Stomach (tissue), 4 donors: ENCODE data around the gene ANXA2.

ENCODE experiments used
- EP300 ChIP-seq: sonication (generic); formaldehyde crosslinking; IDR thresholded peaks from one replicate; pipeline ENCODE4 v1.6.1; 2017; ENCODE audit warnings: antibody characterized with exemption
- POLR2A ChIP-seq, 4 donors: fragments of 450-650 bp; IDR thresholded peaks; one replicate each; pipeline ENCODE4 v1.6.1; 2016; ENCODE audit warnings: antibody characterized with exemption in 4 of 4, control low read depth in 2 of 4, mild to moderate bottlenecking in 1 of 4, moderate library complexity in 1 of 4
- POLR2AphosphoS5 ChIP-seq, 3 donors: sonication (generic); formaldehyde crosslinking; IDR thresholded peaks; one replicate each; pipeline ENCODE4 v1.6.1; 2016; ENCODE audit warnings: antibody characterized with exemption in 3 of 3
- TF ChIP-seq, protein P1 (sequence below), 7 experiments: fragments of 450-650 bp in 4 of 7; fragments of 200-600 bp in 3 of 7; sonication (generic) in 3 of 7; IDR thresholded peaks; one replicate each; pipeline ENCODE4 v1.5.1; 2016 to 2019; ENCODE audit warnings: antibody characterized with exemption in 7 of 7, control low read depth in 2 of 7, mild to moderate bottlenecking in 1 of 7

DNA sequence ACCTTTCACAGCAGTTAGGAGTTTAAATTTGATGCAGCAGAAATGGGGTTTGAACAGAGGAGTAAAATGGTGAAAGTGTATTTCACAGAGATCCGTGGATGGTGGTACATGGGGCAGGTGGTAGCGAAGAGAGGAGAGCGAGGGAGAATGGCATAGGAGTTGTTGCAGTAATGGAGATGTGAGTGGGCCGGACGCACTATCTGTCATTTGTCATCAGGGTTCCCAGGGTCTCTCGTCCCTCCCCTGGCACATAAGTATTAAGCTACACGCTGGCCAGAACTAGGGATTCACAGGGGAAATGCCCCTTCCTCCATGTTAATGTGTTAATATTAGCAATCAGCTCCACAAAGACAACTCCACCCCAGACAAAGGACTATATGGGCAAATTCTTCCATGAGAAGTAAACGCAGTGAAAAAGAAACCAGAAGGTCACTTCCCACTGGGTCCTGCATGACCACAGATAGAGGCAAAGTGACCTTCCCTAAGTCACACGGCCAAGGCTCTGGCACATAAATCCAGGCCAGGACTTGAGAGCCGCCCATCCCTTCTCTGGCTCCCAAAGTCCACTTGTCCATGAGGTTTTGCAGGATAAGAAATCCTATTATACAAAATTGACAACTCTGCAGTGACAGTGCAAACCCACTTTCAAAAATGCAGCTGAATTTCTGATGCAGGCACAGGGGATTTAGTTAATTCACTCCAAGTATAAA lies 42.5 kb downstream of the ANXA2 start:
- TF ChIP-seq, protein P1, sequence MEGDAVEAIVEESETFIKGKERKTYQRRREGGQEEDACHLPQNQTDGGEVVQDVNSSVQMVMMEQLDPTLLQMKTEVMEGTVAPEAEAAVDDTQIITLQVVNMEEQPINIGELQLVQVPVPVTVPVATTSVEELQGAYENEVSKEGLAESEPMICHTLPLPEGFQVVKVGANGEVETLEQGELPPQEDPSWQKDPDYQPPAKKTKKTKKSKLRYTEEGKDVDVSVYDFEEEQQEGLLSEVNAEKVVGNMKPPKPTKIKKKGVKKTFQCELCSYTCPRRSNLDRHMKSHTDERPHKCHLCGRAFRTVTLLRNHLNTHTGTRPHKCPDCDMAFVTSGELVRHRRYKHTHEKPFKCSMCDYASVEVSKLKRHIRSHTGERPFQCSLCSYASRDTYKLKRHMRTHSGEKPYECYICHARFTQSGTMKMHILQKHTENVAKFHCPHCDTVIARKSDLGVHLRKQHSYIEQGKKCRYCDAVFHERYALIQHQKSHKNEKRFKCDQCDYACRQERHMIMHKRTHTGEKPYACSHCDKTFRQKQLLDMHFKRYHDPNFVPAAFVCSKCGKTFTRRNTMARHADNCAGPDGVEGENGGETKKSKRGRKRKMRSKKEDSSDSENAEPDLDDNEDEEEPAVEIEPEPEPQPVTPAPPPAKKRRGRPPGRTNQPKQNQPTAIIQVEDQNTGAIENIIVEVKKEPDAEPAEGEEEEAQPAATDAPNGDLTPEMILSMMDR (IDR thresholded peaks at IDR 0.05), result no peak
- no peak for TF ChIP-seq POLR2AphosphoS5 (IDR thresholded peaks at IDR 0.05)
- no peak for TF ChIP-seq POLR2A (IDR thresholded peaks at IDR 0.05)
- TF ChIP-seq EP300, result no peak
